Measurements from ENCODE around the gene ZFYVE28.

ZFYVE28 gene

GRCh38 chr4:2428496-2429213 is 10.2 kb upstream of the ZFYVE28 start:
- no peak for DNase-seq (ENCODE audit: low read depth in 2 of 2)

GRCh38 chr4:2427383-2428334 is 9.2 kb upstream of the ZFYVE28 start:
- no peak for DNase-seq (ENCODE audit: low read depth in 2 of 2)

GRCh38 chr4:2426711-2427275 is 8.3 kb upstream of the ZFYVE28 start:
- DNase-seq (ENCODE audit: low read depth in 2 of 2): no peak

GRCh38 chr4:2426069-2426397 is 7.6 kb upstream of the ZFYVE28 start:
- DNase-seq (ENCODE audit: low read depth in 2 of 2): no peak

GRCh38 chr4:2425386-2426068 is 7.1 kb upstream of the ZFYVE28 start:
- DNase-seq (ENCODE audit: low read depth in 2 of 2): no peak

- DNase-seq (ENCODE audit: low read depth in 2 of 2): no peak
These were observed 6.1 kb upstream of the ZFYVE28 start for GRCh38 chr4:2424581-2424980.

GRCh38 chr4:2423695-2424094 is 5.2 kb upstream of the ZFYVE28 start:
- no peak for DNase-seq (ENCODE audit: low read depth in 2 of 2)

- no peak for DNase-seq (ENCODE audit: low read depth in 2 of 2)
These were observed 4.6 kb upstream of the ZFYVE28 start for GRCh38 chr4:2423066-2423465.

- DNase-seq (ENCODE audit: low read depth in 2 of 2): no peak
These were observed 3.5 kb upstream of the ZFYVE28 start for GRCh38 chr4:2421928-2422327.

GRCh38 chr4:2419814-2420213 is 1.4 kb upstream of the ZFYVE28 start:
- no peak for DNase-seq (ENCODE audit: low read depth in 2 of 2)

- DNase-seq (ENCODE audit: low read depth in 2 of 2): peak; percentile 95 to 98
These were observed 466 bp upstream of the ZFYVE28 start, which contains the start of gene CFAP99 for GRCh38 chr4:2418650-2419571. CFAP99 (plus strand) TSS chr4:2418955.

- DNase-seq (ENCODE audit: low read depth in 2 of 2): peak in 1 of 2 donors; percentile 25
These were observed 1.1 kb downstream of the ZFYVE28 start for GRCh38 chr4:2417226-2417764.

GRCh38 chr4:2416564-2417225 is 1.8 kb downstream of the ZFYVE28 start:
- DNase-seq (ENCODE audit: low read depth in 2 of 2): peak in 1 of 2 donors; percentile 16

- DNase-seq (ENCODE audit: low read depth in 2 of 2): no peak
These were observed 2.4 kb downstream of the ZFYVE28 start for GRCh38 chr4:2415881-2416563.

- DNase-seq (ENCODE audit: low read depth in 2 of 2): no peak
These were observed 3.2 kb downstream of the ZFYVE28 start for GRCh38 chr4:2415213-2415612.

- DNase-seq (ENCODE audit: low read depth in 2 of 2): no peak
These were observed 4.4 kb downstream of the ZFYVE28 start for GRCh38 chr4:2413821-2414610.

GRCh38 chr4:2412885-2413716 is 5.3 kb downstream of the ZFYVE28 start:
- peak; percentile 56 to 59 for DNase-seq (ENCODE audit: low read depth in 2 of 2)

GRCh38 chr4:2412534-2412884 is 5.9 kb downstream of the ZFYVE28 start:
- peak; percentile 23 to 40 for DNase-seq (ENCODE audit: low read depth in 2 of 2)

All from stimulated activated CD4-positive, alpha-beta T cell treated with anti-CD3 and anti-CD28 coated beads, Interleukin-1b, Interleukin-23, amount 100 ng/mL, for 4 hours (primary cell).